AG04449 (cell line): ENCODE data around the gene MTHFD1L.

ENCODE experiments used
- CTCF ChIA-PET: fragments of 350-600 bp; formaldehyde crosslinking; extraction: SDS; loops from one replicate; lab custom pipeline; 2021; ENCODE audit warnings: antibody characterized with exemption; lab: Yijun Ruan, JAX
- POLR2A ChIA-PET: fragments of 400-600, 350-600 bp; formaldehyde crosslinking; extraction: SDS; loops from one replicate; lab custom pipeline; 2020; ENCODE audit warnings: antibody characterized with exemption, inconsistent platforms; lab: Yijun Ruan, JAX
- DNase-seq: peaks from one replicate; pipeline ENCODE4 v3.0.0-alpha.2; 2010; ENCODE audit warnings: low read depth, low spot score
- H3K4me3 ChIP-seq: 2 replicates; pipeline ENCODE4 v1.5.1; 2011; ENCODE audit warnings: low read depth, mild to moderate bottlenecking, control low read depth, low read length
- CTCF ChIP-seq: IDR thresholded peaks from one replicate; pipeline ENCODE4 v1.5.1; 2011; ENCODE audit warnings: mild to moderate bottlenecking, moderate library complexity, low read length, control low read depth, inconsistent platforms; ENCODE audit not compliant: insufficient read depth; ENCODE audit errors: missing control alignments

Gene MTHFD1L

GRCh38 chr6:151068761-151069312 lies 203.3 kb downstream of the MTHFD1L start:
- no peak for TF ChIP-seq CTCF
- ChIA-PET POLR2A (interaction anchor here (0.6 to 0.7 kb wide), 2 partner anchors 17 to 172 kb away, joined by 3 to 4 read pairs; no protein-coding TSS in a partner anchor), CTCF (interaction anchor here (1.0 to 5.4 kb wide), 7 partner anchors 10 to 267 kb away, joined by 3 to 18 read pairs (median 4); no protein-coding TSS in a partner anchor)
- peak; percentile 72 for DNase-seq
- no peak overlapping the region for H3K4me3 ChIP-seq

- POLR2A ChIA-PET, result interaction anchor here (0.6 kb wide), 1 partner anchor 16 kb away, joined by 4 read pairs; no protein-coding TSS in a partner anchor
- no peak for TF ChIP-seq CTCF
- DNase-seq, result no peak
- CTCF ChIA-PET, result interaction anchor here (0.7 to 5.4 kb wide), 7 partner anchors 9 to 267 kb away, joined by 3 to 18 read pairs (median 3); no protein-coding TSS in a partner anchor
- no peak overlapping the region for H3K4me3 ChIP-seq
Measured at GRCh38 chr6:151069641-151070040, 204.1 kb downstream of the MTHFD1L start.

GRCh38 chr6:151070631-151071051 lies 205.1 kb downstream of the MTHFD1L start:
- ChIA-PET POLR2A (interaction anchor here (1.8 kb wide), 1 partner anchor 11 kb away, joined by 4 read pairs; no protein-coding TSS in a partner anchor), CTCF (interaction anchor here (0.7 to 1.4 kb wide), 2 partner anchors 179 to 266 kb away, joined by 3 read pairs; no protein-coding TSS in a partner anchor)
- peak; percentile 56 for DNase-seq
- no peak for TF ChIP-seq CTCF
- H3K4me3 ChIP-seq, result no peak overlapping the region

- H3K4me3 ChIP-seq, result no peak overlapping the region; the same call in 1 of the 2 replicates
- peak; percentile 80 for DNase-seq
- CTCF ChIA-PET, result interaction anchor here (0.8 kb wide), 1 partner anchor 12 kb away, joined by 3 read pairs; no protein-coding TSS in a partner anchor
- POLR2A ChIA-PET, result interaction anchor here (0.6 to 1.8 kb wide), 2 partner anchors 10 to 63 kb away, joined by 3 to 4 read pairs; no protein-coding TSS in a partner anchor
- TF ChIP-seq CTCF, result no peak
Measured at GRCh38 chr6:151071295-151071694, 205.8 kb downstream of the MTHFD1L start.

- no peak for DNase-seq
- H3K4me3 ChIP-seq, result no peak overlapping the region
- TF ChIP-seq CTCF, result no peak
- CTCF ChIA-PET, result interaction anchor here (0.9 kb wide), 1 partner anchor 10 kb away, joined by 5 read pairs; no protein-coding TSS in a partner anchor
- POLR2A ChIA-PET, result no interaction called here
Measured at GRCh38 chr6:151073146-151073545, 207.6 kb downstream of the MTHFD1L start.

GRCh38 chr6:151073701-151074100 lies 208.2 kb downstream of the MTHFD1L start:
- TF ChIP-seq CTCF, result no peak

More at GRCh38 chr6:151073701-151074100, 208.2 kb downstream of the MTHFD1L start:
- POLR2A ChIA-PET, result no interaction called here
- CTCF ChIA-PET, result interaction anchor here (0.6 to 0.9 kb wide), 4 partner anchors 8 to 190 kb away, joined by 3 to 5 read pairs (median 3); no protein-coding TSS in a partner anchor
- no peak overlapping the region for H3K4me3 ChIP-seq
- no peak for DNase-seq
